ENCODE measurements around the gene MED26. TPM values are rescaled to one million over a fixed set of nuclear protein-coding genes. Genes with fewer than 3 reads are reported as not detected.
A peak's percentile ranks its signal among the peaks of the same experiment; 100 is the strongest.

MED26 gene
- total RNA-seq, 3 donors from 2014 or later = 5.6 to 10.0 (median 7.5) TPM

GRCh38 chr19:16626796-16627192, 1.2 kb downstream of the MED26 start:
- Histone ChIP-seq H3K4me3 (peak overlapping the region; percentile 98 to 99 (median 99)), H3K9me3 (no peaks in the 10 kb centered on the region), H3K27me3 (no peaks in the 10 kb centered on the region), H3K27ac (peak overlapping the region; percentile 94 to 95), H3K36me3 (no peaks in the 10 kb centered on the region), H3K4me1 (peaks cover 0 to 21% of the 10 kb centered on the region in 2 donors)
- intact Hi-C loops (cut with DNase I; ENCODE audit: low total_unique reads) = loop anchor here (5.0 kb wide), 3 partner anchors 89 to 921 kb away; partner anchors contain the start of gene BABAM1
- DNase-seq (ENCODE audit: low spot score in 2 of 2) = no peak
- TF ChIP-seq CTCF (IDR thresholded peaks at IDR 0.05) = no peak

GRCh38 chr19:16625163-16625958, 2.6 kb downstream of the MED26 start:
- no peak for TF ChIP-seq CTCF (IDR thresholded peaks at IDR 0.05)
- no peak for TF ChIP-seq POLR2A (IDR thresholded peaks at IDR 0.05)
- no peak for TF ChIP-seq POLR2AphosphoS5 (IDR thresholded peaks at IDR 0.05)
- H3K4me1 ChIP-seq = peaks cover 0 to 21% of the 10 kb centered on the region in 2 donors
- no peak for DNase-seq (ENCODE audit: low spot score in 2 of 2)
- intact Hi-C loops (cut with DNase I; ENCODE audit: low total_unique reads) = loop anchor here (5.0 kb wide), 3 partner anchors 88 to 922 kb away; partner anchors contain the start of gene BABAM1
- no peak overlapping the region for H3K4me3 ChIP-seq
- H3K9me3 ChIP-seq = no peaks in the 10 kb centered on the region
- no peaks in the 10 kb centered on the region for H3K27me3 ChIP-seq
- H3K36me3 ChIP-seq = no peaks in the 10 kb centered on the region
- H3K27ac ChIP-seq = no peak overlapping the region

- H3K9me3 ChIP-seq = no peaks in the 10 kb centered on the region
- no peaks in the 10 kb centered on the region for H3K36me3 ChIP-seq
- H3K27me3 ChIP-seq = no peaks in the 10 kb centered on the region
- intact Hi-C loops (cut with DNase I; ENCODE audit: low total_unique reads) = no loop called here
- no peak for DNase-seq (ENCODE audit: low spot score in 2 of 2)
- no peak overlapping the region for H3K4me3 ChIP-seq
- H3K4me1 ChIP-seq = peaks cover 0 to 27% of the 10 kb centered on the region in 2 donors
- TF ChIP-seq POLR2A (IDR thresholded peaks at IDR 0.05) (no peak), POLR2AphosphoS5 (IDR thresholded peaks at IDR 0.05) (no peak), CTCF (IDR thresholded peaks at IDR 0.05) (no peak)
- no peak overlapping the region for H3K27ac ChIP-seq
These were observed 3.8 kb downstream of the MED26 start for GRCh38 chr19:16624236-16624635.

DNA sequence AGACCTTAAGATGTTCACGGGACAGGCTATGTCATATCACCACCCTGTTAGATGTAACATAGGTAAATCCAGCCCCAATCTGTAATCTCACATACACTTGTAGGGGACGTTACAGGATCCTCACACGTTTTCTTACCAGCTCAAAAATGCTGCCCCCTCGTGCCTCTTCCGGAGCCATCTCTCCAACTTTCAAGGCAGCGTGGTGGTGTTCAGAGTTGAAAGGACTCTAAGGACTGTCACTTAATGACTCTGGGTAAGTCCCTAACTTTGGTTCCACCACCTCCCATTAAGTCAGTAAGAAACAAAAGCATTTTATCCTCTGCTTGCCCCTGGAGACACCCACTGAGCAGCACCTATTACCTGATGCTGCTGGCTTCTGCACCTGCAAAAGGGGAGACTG, 4.4 kb downstream of the MED26 start:
- Histone ChIP-seq H3K9me3 (no peaks in the 10 kb centered on the region), H3K4me3 (no peak overlapping the region), H3K36me3 (no peaks in the 10 kb centered on the region), H3K27me3 (no peaks in the 10 kb centered on the region), H3K27ac (no peak overlapping the region), H3K4me1 (peaks cover 0 to 23% of the 10 kb centered on the region in 2 donors)
- intact Hi-C loops (cut with DNase I; ENCODE audit: low total_unique reads) = no loop called here
- DNase-seq (ENCODE audit: low spot score in 2 of 2) = no peak
- no peak for TF ChIP-seq POLR2AphosphoS5 (IDR thresholded peaks at IDR 0.05)
- TF ChIP-seq POLR2A (IDR thresholded peaks at IDR 0.05) = no peak
- TF ChIP-seq CTCF (IDR thresholded peaks at IDR 0.05) = no peak

DNA sequence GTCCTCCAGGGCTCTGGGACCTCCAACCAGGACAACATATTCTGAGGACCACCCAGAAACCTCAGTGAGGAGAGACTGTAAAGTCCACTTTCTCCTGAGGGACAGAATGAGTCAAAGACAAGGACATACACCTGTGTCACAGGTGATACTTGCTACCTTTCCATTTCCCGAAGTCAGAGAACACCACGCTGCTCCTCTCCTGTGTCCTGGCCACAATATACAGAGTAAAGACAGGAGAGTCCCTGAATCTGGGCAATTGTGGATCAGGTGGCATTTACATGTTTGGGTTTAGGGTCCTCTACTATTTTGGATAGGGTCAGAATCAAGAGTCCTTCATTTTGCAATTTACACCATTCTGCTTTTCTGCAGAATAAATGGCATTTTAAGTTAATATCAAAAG, 4.9 kb downstream of the MED26 start:
- H3K4me1 ChIP-seq = peaks cover 0 to 23% of the 10 kb centered on the region in 2 donors
- no peak for DNase-seq (ENCODE audit: low spot score in 2 of 2)
- H3K9me3 ChIP-seq = no peaks in the 10 kb centered on the region
- no peak overlapping the region for H3K27ac ChIP-seq
- H3K36me3 ChIP-seq = no peaks in the 10 kb centered on the region
- H3K27me3 ChIP-seq = no peaks in the 10 kb centered on the region
- TF ChIP-seq POLR2AphosphoS5 (IDR thresholded peaks at IDR 0.05) (no peak), CTCF (IDR thresholded peaks at IDR 0.05) (no peak)
- intact Hi-C loops (cut with DNase I; ENCODE audit: low total_unique reads) = no loop called here
- H3K4me3 ChIP-seq = no peak overlapping the region
